HG02798 (cell line): ENCODE measurements around the gene KDM1A.

Experiments used
- ATAC-seq: cut with Tn5 transposase; IDR thresholded peaks from one replicate; pipeline ENCODE4 v1.9.1; 2021; ENCODE audit warnings: mild to moderate bottlenecking; ENCODE audit not compliant: unreplicated experiment, poor library complexity

KDM1A gene

DNA sequence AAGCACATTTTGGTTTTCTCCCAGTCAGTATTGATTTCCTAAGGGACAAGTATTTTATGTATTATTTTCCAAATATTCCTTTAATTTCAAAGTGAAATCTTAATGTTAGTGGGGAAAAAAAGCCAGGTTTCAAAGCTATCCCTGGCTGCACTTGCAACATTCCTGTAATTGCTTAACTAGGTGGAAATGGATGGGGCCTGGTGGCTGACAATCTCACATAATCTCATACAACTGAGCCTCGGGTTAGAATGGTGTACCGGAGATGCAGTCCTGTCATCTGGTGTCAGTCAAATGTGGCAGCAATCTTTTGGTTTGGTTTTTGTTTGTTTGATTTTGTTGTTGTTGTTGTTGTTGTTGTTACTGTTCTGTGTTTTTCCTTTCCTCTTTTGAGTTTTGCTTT, 46.1 kb downstream of the KDM1A start:
- ATAC-seq, result no peak

DNA sequence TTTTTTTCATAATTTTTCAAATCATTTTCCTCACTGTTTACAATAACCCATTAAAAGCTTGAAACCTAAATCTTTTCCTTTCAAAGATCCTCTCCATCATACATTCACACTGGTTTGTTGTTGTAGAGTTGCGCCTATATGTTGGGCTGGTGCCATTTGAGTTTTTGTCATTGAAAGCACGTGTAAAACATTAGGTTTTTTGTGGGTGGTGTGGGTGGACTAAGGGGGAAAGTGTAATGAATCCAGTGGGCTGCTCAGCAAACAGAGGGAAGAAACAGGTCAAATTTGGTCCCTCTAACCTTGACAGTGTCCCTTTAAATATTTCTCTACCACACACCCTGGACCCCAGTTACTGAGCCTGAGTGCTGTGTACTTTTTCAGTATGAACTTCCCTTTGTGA, 46.8 kb downstream of the KDM1A start:
- ATAC-seq, result no peak

- no peak for ATAC-seq
These were observed 49.9 kb downstream of the KDM1A start for GRCh38 chr1:23069149-23069548.

DNA sequence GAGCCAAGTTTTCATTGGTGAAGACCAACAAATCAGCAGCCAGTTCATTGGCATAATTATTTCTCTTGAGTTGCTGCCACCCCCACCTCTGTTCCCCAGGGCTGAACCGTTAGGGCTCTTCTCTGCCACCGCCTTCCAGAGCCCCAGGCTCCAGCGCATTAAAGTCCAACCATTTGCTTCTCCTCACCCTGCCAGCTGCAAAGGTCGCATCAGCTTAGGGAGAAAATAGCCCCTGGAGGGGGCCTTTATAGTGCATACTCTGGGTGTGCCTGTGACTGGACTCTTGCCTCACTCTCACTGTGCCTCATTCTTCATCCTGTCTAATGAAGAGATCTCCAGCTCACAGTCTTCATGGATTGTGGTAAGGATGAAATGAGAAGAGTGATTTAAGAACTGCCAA, 50.4 kb downstream of the KDM1A start:
- ATAC-seq, result no peak

DNA sequence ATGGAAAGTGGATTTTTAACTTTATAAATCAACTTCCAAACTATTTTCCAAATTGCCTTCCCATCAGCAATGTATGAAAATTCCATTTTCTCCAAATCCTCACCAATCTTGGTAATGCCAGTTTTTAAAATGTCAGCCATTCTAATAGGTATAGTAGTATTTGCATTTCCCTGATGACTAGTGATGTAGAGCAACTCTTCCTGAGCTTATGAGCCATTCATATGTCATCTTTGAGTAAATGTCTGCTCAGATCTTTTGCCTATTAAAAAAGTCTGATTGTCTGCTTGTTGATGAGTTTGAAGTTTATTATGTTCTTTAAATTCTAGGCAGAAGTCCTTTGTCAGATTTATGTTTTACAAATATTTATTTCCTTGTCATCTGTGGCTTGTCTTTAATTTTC, 54.7 kb downstream of the KDM1A start:
- ATAC-seq, result no peak

DNA sequence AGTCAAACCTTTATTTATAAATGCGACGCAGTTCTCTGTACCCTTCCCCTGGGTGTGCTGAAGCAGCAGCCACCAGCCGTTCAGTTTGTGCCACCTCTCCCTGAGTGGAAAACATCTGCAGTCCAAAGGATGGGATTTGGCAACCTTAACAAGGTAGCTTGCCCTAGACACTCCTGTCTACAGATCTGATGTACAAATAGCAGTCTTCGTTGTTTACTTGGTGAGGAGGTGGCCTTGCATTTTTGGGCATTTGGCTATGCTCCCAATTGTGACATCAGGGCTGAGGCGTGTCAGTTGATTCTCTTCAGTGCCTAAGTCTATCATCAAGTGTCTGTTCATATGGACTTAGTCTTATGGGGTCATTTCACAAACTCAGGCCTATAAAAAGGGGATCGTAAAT, 59.8 kb downstream of the KDM1A start:
- ATAC-seq, result no peak

- ATAC-seq, result no peak
These were observed 61.6 kb downstream of the KDM1A start for GRCh38 chr1:23080885-23081284.

GRCh38 chr1:23081376-23081775, 62.1 kb downstream of the KDM1A start:
- no peak for ATAC-seq

DNA sequence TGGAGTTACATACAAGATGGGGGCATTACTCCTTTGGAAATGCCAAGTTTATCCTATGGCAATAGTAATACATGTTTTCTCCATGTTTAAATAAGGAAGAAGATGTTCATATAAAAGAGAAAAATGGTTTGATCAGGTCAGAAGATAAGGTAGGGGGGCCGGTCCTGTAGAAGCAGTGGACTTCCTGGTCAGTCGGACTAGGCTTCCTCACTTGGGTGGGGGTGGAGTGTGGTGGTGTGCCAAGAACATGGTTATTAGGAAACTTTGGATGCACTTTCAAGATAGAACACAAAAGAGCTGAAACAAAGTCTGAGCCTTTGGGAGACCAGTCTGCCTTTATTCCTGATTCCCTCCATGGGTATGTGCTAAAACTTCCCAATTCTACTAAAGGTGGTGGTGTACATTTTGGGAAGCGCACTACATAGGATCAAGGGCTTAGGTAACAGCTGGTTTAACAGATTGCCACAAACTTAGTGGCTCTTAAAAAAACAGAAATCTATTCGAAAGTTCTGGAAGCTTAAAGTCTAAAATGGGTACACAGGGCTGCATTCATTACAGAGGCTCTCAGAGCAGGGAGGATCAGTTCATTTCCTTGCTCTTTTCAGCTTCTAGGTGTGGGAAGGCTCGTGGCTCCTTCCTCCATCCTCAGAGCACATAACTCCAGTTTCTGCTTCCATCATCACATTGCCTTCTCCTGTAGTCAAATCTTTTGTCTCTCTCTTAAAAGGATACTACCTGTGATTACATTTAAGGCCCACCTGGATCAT, 64.6 kb downstream of the KDM1A start:
- ATAC-seq, result no peak

- no peak for ATAC-seq
These were observed 65.6 kb downstream of the KDM1A start for GRCh38 chr1:23084880-23085279.

GRCh38 chr1:23085696-23086095, 66.4 kb downstream of the KDM1A start:
- no peak for ATAC-seq

DNA sequence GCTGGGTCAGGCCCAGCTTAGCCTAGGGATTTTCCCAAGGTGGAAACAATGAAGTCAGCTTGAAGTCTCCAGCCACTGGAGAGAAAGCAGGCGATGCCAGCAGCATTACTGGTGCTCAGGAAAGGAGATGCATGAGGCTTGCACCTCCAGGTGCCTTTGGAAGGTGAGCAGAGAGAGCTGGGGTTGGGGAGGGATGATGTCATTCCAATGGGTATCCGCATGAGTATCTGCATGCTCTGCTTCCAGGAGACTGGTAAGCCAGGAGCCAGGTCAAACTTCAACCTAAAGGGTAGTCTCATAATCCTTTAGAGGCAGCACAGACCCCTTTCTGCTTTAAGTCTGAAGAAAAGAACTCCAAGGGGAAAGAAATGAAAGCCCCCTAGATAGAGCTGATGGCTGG, 68.8 kb downstream of the KDM1A start:
- no peak for ATAC-seq

- no peak for ATAC-seq
These were observed 70.8 kb downstream of the KDM1A start for GRCh38 chr1:23090056-23090455.

DNA sequence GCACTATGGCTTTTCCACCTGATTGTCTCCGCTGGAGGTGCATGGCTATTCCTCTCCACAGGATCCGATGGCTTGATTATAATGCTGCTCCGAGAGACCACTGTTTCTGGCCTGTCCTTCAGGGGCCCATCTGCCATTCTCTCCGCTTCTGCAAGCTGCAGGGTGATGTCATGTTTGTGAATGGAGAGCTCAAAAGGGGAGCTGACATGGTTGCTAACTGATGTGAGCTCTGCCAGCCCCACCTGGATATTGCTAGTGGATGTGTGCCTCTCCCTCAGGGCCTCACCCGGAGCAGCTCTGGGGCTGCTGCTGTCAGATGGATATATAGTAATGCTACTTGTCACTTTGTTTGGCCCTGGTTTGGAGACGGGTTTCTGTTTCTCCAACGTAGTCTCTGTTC, 72.3 kb downstream of the KDM1A start:
- no peak for ATAC-seq

- ATAC-seq, result no peak
These were observed 73.2 kb downstream of the KDM1A start for GRCh38 chr1:23092447-23092846.

GRCh38 chr1:23097316-23097715, 78.0 kb downstream of the KDM1A start:
- no peak for ATAC-seq

- ATAC-seq, result no peak
These were observed 79.3 kb downstream of the KDM1A start for GRCh38 chr1:23098463-23099170.

GRCh38 chr1:23099171-23099536, 79.9 kb downstream of the KDM1A start:
- ATAC-seq, result no peak

DNA sequence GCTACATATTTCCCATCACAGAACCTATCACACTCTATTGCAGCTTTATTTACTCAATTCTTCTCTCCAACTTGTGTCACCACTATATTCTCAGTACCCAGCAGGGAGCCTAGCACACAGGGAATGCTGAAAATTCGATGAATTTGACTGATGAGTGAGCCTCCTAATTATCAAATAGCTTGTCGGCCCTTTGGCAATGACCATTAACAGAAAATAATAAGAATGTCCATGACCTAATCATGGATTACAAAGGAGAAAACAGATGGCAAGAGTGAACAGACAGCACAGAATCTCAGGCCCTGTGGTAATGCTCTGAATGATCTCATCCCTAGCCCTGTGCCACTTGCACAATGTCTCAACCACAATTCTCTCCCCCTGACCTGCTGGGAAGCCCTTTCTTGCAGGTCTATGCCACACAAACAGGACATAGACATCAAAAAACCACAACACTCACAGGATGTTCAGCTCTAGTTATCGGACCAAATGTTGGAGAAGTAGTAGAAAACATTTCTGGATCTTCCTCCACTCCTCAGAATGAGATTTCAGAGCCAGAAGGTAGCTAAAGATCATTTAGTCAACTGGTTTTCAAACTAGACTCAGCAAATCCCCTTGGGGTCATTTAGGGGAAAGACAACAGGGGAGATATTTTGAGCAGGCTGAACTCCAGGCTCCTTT, 80.9 kb downstream of the KDM1A start:
- no peak for ATAC-seq

DNA sequence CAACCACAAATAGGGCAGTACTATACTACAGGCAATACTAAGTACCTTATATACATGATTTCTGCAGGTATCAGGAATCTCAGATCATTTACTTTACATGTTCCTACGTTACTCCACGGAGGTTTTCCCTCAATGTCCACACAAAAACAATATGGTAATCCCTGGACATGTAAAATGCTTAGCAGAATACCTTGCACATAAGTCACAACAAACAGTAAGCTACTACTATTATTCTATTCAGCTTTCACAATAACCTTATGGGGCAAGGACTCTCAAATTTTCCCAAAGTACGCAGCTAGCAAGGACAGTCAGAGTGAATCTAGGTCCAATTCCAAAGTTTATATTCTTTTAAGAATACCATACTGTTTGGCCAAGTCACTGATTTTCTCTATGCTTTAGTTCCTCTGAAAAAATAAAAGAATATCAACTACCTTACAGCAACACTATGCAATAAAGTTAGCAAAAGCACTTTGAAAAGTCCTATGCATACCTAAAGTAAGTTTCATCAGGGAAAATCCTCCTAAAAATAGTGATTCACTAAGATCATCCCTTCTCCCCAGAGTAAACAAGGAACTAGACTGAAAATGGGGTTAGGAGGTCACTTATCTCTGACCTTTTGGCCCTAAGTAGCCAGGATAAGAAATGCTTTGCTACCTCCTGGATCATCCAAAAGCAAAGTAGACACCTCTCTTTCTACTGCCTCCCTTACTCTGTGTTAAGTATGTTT, 82.0 kb downstream of the KDM1A start:
- ATAC-seq, result no peak

GRCh38 chr1:23101887-23102286, 82.6 kb downstream of the KDM1A start:
- ATAC-seq, result no peak
